HCT116 (cell line): ENCODE results near the gene NOP53. TPM values are rescaled to one million over a fixed set of nuclear protein-coding genes. Genes with fewer than 3 reads are reported as not detected.

Experiments used
- ATAC-seq: fragments of 200-7000 bp; cut with Tn5 transposase; 2 replicates; pipeline ENCODE4 v1.9.1; 2020; ENCODE audit warnings: mild to moderate bottlenecking, moderate library complexity
- BruUV-seq: library from RNA; stranded (reverse); fragments of 400-500 nt; replicated peaks from 2 replicates; lab custom pipeline; 2021; lab: Mats Ljungman, UMichigan
- CTCF ChIA-PET: fragments of 300-600 bp; sonication (Branson Sonifier 250); formaldehyde crosslinking; loops from one replicate; lab custom pipeline; 2021; ENCODE audit warnings: antibody characterized with exemption; lab: Charles Lee
- POLR2A ChIA-PET: fragments of 300-600, 350-600 bp; sonication (Branson Sonifier 250); formaldehyde crosslinking; loops from one replicate; lab custom pipeline; 2021; ENCODE audit warnings: antibody characterized with exemption; lab: Charles Lee
- RAD21 ChIA-PET, 2 experiments: fragments of 300-600 bp; sonication (Branson Sonifier 250); formaldehyde crosslinking; loops; one replicate each; lab custom pipeline; 2023; ENCODE audit warnings: low total read pairs in 2 of 2; ENCODE audit not compliant: uncharacterized antibody in 2 of 2, unreplicated experiment in 2 of 2, low non-redundant PET in 1 of 2; lab: Charles Lee
- DNase-seq: peaks from one replicate; pipeline ENCODE4 v3.0.0-alpha.2; 2010; ENCODE audit warnings: low read depth, low spot score
- H2AFZ ChIP-seq: fragments of 200-600 bp; shearing (Covaris generic), sonication (generic); 2 replicates; pipeline ENCODE4 v1.6.1; 2017; ENCODE audit warnings: low read depth, mixed run types, mixed read lengths, antibody characterized with exemption, low read length; ENCODE audit not compliant: poor library complexity, severe bottlenecking
- H3K27ac ChIP-seq: 2 replicates; pipeline ENCODE4 v1.5.1; 2012; ENCODE audit warnings: low read depth, low read length
- H3K27me3 ChIP-seq: fragments of 200-600 bp; sonication (generic); 2 replicates; pipeline ENCODE4 v1.6.1; 2016; ENCODE audit warnings: mixed run types, low read length, mixed read lengths; ENCODE audit not compliant: insufficient read depth
- H3K36me3 ChIP-seq, 2 experiments: fragments of 200-500 bp in 1 of 2; fragments of 200-600 bp in 1 of 2; sonication (Bioruptor generic) in 1 of 2; sonication (generic) in 1 of 2; 2 replicates each; pipeline versions ENCODE4 v1.5.1 to v1.6.1; 2014 to 2016; ENCODE audit warnings: low read length in 2 of 2, inconsistent platforms in 1 of 2, mixed read lengths in 1 of 2, mixed run types in 1 of 2; ENCODE audit not compliant: insufficient read depth in 2 of 2, control insufficient read depth in 1 of 2
- H3K4me1 ChIP-seq, 2 experiments: fragments of 200-600 bp in 1 of 2; sonication (generic) in 1 of 2; 2 replicates each; pipeline versions ENCODE4 v1.5.1 to v1.6.1; 2012 to 2017; ENCODE audit warnings: low read length in 2 of 2, inconsistent platforms in 1 of 2, mild to moderate bottlenecking in 1 of 2, mixed read lengths in 1 of 2, mixed run types in 1 of 2, moderate library complexity in 1 of 2; ENCODE audit not compliant: insufficient read depth in 2 of 2, control insufficient read depth in 1 of 2
- H3K4me2 ChIP-seq: fragments of 200-600 bp; sonication (generic); 2 replicates; pipeline ENCODE4 v1.6.1; 2017; ENCODE audit warnings: mixed run types, low read length, mixed read lengths
- H3K4me3 ChIP-seq, 2 experiments: fragments of 200-600 bp in 1 of 2; sonication (generic) in 1 of 2; replicated peaks in 1 of 2; 2 replicates each; pipeline ENCODE4 v1.5.1; 2011 to 2016; ENCODE audit warnings: low read length in 2 of 2, control low read depth in 1 of 2, low read depth in 1 of 2, mild to moderate bottlenecking in 1 of 2, mixed read lengths in 1 of 2, mixed run types in 1 of 2
- H3K79me2 ChIP-seq: fragments of 200-600 bp; sonication (generic); 2 replicates; pipeline ENCODE4 v1.6.1; 2017; ENCODE audit warnings: mild to moderate bottlenecking, mixed run types, low read length, moderate library complexity, mixed read lengths; ENCODE audit not compliant: insufficient read depth
- H3K9ac ChIP-seq: fragments of 200-600 bp; sonication (generic); 2 replicates; pipeline ENCODE4 v1.6.1; 2016; ENCODE audit warnings: low read length, mixed read lengths
- H3K9me2 ChIP-seq: fragments of 200-600 bp; sonication (generic), shearing (Covaris generic); 2 replicates; pipeline ENCODE4 v1.6.1; 2017; ENCODE audit warnings: mixed run types, mild to moderate bottlenecking, moderate library complexity; ENCODE audit not compliant: insufficient read depth
- H3K9me3 ChIP-seq, 2 experiments: fragments of 200-500 bp in 1 of 2; fragments of 200-600 bp in 1 of 2; sonication (Bioruptor generic) in 1 of 2; sonication (generic) in 1 of 2; 2 replicates each; pipeline ENCODE4 v1.6.1; 2014 to 2017; ENCODE audit warnings: low read length in 2 of 2, mixed read lengths in 2 of 2, inconsistent platforms in 1 of 2, low read depth in 1 of 2, mild to moderate bottlenecking in 1 of 2, mixed run types in 1 of 2, moderate library complexity in 1 of 2; ENCODE audit not compliant: control insufficient read depth in 1 of 2, insufficient read depth in 1 of 2
- H4K20me1 ChIP-seq: fragments of 200-600 bp; sonication (generic), shearing (Covaris generic); 2 replicates; pipeline ENCODE4 v1.6.1; 2017; ENCODE audit warnings: mixed run types, mild to moderate bottlenecking, moderate library complexity; ENCODE audit not compliant: insufficient read depth
- CBX3 ChIP-seq: IDR thresholded peaks from 2 replicates; pipeline ENCODE4 v1.6.1; 2012; ENCODE audit warnings: low read depth
- CEBPB ChIP-seq: IDR thresholded peaks from 2 replicates; pipeline ENCODE4 v1.6.1; 2012; ENCODE audit warnings: low read depth
- EGR1 ChIP-seq: IDR thresholded peaks from 2 replicates; pipeline ENCODE4 v1.6.1; 2012; ENCODE audit warnings: low read depth
- ELF1 ChIP-seq: IDR thresholded peaks from 2 replicates; pipeline ENCODE4 v1.6.1; 2012; ENCODE audit warnings: low read depth, borderline replicate concordance
- EZH2 ChIP-seq: fragments of 200-600 bp; sonication (generic); IDR thresholded peaks from 2 replicates; pipeline ENCODE4 v1.6.1; 2017; ENCODE audit warnings: antibody characterized with exemption, mixed run types
- EZH2phosphoT487 ChIP-seq: fragments of 200-600 bp; IDR thresholded peaks from 2 replicates; pipeline ENCODE4 v1.6.1; 2018; ENCODE audit warnings: antibody characterized with exemption, borderline replicate concordance
- JUND ChIP-seq: IDR thresholded peaks from 2 replicates; pipeline ENCODE4 v1.6.1; 2012
- POLR2AphosphoS5 ChIP-seq: IDR thresholded peaks from 2 replicates; pipeline ENCODE4 v1.6.1; 2011; ENCODE audit warnings: mild to moderate bottlenecking, low read depth, low read length, moderate library complexity
- YY1 ChIP-seq: IDR thresholded peaks from 2 replicates; pipeline ENCODE4 v1.6.1; 2011; ENCODE audit warnings: low read length, low read depth, moderate library complexity, mild to moderate bottlenecking; ENCODE audit not compliant: insufficient replicate concordance; ENCODE audit errors: extremely low read depth
- ZNF274 ChIP-seq: fragments of 200-500 bp; sonication (Bioruptor generic); IDR thresholded peaks from 2 replicates; pipeline ENCODE4 v1.6.1; 2014; ENCODE audit warnings: mild to moderate bottlenecking, low read depth, low read length, inconsistent platforms
- intact Hi-C: fragments of 100-400 bp; cut with micrococcal nuclease; formaldehyde crosslinking; loops from 2 replicates; pipeline ENCODE4 v1.10.0; 2022
- total RNA-seq: library from RNA; stranded (reverse); gene quantifications from one replicate; pipeline ENCODE4 v1.2.1, GENCODE V29; 2021; ENCODE audit not compliant: unreplicated experiment
- TF ChIP-seq, protein P1 (sequence below), 3 experiments: fragments of 200-600 bp in 1 of 3; sonication (generic) in 1 of 3; IDR thresholded peaks in 2 of 3; conservative IDR thresholded peaks in 1 of 3; 2 replicates each; pipeline ENCODE4 v1.5.1; 2012 to 2017; ENCODE audit warnings: low read depth in 2 of 3, low read length in 2 of 3, antibody characterized with exemption in 1 of 3, borderline replicate concordance in 1 of 3, control low read depth in 1 of 3, mild to moderate bottlenecking in 1 of 3, mixed read lengths in 1 of 3, mixed run types in 1 of 3, moderate library complexity in 1 of 3; ENCODE audit not compliant: insufficient read depth in 1 of 3
- TF ChIP-seq, protein P2 (sequence below): IDR thresholded peaks from 2 replicates; pipeline ENCODE4 v1.6.1; 2012

The NOP53 gene
- total RNA-seq, 1 experiment from 2014 or later: 322 TPM

DNA sequence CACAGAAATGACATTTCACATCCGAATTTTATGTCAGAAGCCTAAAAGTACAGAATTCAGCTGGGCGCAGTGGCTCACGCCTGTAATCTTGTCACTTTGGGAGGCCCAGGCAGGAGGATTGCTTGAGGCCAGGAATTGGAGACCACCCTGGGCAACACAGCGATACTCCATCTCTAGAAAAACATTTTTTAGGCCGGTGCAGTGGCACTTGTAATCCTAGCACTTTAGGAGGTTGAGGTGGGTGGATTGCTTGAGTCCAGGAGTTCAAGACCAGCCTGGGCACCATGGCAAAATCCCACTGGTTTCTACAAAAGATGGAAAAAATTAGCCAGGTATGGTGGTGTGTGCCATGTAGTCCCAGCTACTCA lies 15.3 kb downstream of the NOP53 start:
- ChIA-PET RAD21 (no interaction called here), POLR2A (no interaction called here), CTCF (no interaction called here)
- no peak overlapping the region for H3K9ac ChIP-seq
- no peaks in the 10 kb centered on the region for H3K27me3 ChIP-seq
- peaks cover 12 to 31% of the 10 kb centered on the region in 2 experiments for H3K36me3 ChIP-seq
- H4K20me1 ChIP-seq: peaks cover 6% of the 10 kb centered on the region; the same call in 1 of the 2 replicates
- no peaks in the 10 kb centered on the region for H3K9me2 ChIP-seq
- H3K4me2 ChIP-seq: no peak overlapping the region
- BruUV-seq: no TSS peak
- intact Hi-C loops: no loop called here
- no peak for DNase-seq
- no peak for ATAC-seq
- no peaks in the 10 kb centered on the region for H3K79me2 ChIP-seq
- H3K4me1 ChIP-seq: peaks cover 0 to 2% of the 10 kb centered on the region in 2 experiments; a peak in 1 of 4 replicates
- no peak overlapping the region for H3K27ac ChIP-seq
- no peak overlapping the region for H2AFZ ChIP-seq
- no peak overlapping the region for H3K4me3 ChIP-seq
- H3K9me3 ChIP-seq: no peaks in the 10 kb centered on the region
- TF ChIP-seq EGR1 (no peak), POLR2AphosphoS5 (no peak), CEBPB (no peak), YY1 (no peak), EZH2phosphoT487 (no peak)
- TF ChIP-seq, protein P1, sequence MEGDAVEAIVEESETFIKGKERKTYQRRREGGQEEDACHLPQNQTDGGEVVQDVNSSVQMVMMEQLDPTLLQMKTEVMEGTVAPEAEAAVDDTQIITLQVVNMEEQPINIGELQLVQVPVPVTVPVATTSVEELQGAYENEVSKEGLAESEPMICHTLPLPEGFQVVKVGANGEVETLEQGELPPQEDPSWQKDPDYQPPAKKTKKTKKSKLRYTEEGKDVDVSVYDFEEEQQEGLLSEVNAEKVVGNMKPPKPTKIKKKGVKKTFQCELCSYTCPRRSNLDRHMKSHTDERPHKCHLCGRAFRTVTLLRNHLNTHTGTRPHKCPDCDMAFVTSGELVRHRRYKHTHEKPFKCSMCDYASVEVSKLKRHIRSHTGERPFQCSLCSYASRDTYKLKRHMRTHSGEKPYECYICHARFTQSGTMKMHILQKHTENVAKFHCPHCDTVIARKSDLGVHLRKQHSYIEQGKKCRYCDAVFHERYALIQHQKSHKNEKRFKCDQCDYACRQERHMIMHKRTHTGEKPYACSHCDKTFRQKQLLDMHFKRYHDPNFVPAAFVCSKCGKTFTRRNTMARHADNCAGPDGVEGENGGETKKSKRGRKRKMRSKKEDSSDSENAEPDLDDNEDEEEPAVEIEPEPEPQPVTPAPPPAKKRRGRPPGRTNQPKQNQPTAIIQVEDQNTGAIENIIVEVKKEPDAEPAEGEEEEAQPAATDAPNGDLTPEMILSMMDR (IDR thresholded peaks at IDR 0.05 in 2 of 3, conservative IDR thresholded peaks at IDR 0.05 in 1 of 3; ENCODE audit: borderline replicate concordance in 1 of 3, insufficient read depth in 1 of 3, low read depth in 2 of 3, low read length in 2 of 3): no peak
- TF ChIP-seq, protein P2, sequence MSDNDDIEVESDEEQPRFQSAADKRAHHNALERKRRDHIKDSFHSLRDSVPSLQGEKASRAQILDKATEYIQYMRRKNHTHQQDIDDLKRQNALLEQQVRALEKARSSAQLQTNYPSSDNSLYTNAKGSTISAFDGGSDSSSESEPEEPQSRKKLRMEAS: no peak

DNA sequence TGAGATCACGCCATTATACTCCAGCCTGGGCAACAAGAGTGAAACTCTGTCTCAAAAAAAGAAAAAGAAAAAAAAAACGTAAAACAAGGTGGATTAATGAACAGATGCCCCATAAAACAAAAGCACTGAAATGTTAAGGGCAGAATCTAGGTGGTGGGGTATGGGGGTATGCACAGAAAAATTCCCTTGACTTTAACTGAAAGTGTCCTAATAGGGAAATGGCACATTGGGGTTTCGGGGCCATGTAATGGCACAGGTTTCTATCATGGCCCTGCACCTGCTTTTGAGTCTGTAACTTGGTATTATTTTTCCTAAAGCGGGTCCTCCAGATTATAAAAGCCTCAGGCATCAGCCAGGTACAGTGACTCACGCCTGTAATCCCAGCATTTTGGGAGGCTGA lies 16.2 kb downstream of the NOP53 start:
- POLR2A ChIA-PET: no interaction called here
- peaks cover 0 to 7% of the 10 kb centered on the region in 2 experiments; a peak in 1 of 4 replicates for H3K4me1 ChIP-seq
- TF ChIP-seq POLR2AphosphoS5: peak; percentile 34; the same call in 1 of the 2 replicates
- TF ChIP-seq CBX3: no peak
- no peak for TF ChIP-seq ZNF274
- TF ChIP-seq EZH2: no peak
- no peak for TF ChIP-seq JUND
- no peak for TF ChIP-seq ELF1
- no peak for TF ChIP-seq YY1
- TF ChIP-seq, all 23 proteins: peak for 1
- Histone ChIP-seq H3K27me3 (no peaks in the 10 kb centered on the region), H4K20me1 (peaks cover 6% of the 10 kb centered on the region; the same call in 1 of the 2 replicates), H3K27ac (no peak overlapping the region), H3K36me3 (peaks cover 8 to 22% of the 10 kb centered on the region in 2 experiments; a peak in 3 of 4 replicates), H3K79me2 (no peaks in the 10 kb centered on the region), H3K4me2 (no peak overlapping the region), H3K9me3 (no peaks in the 10 kb centered on the region), H3K9ac (no peak overlapping the region), H2AFZ (no peak overlapping the region), H3K4me3 (no peak overlapping the region), H3K9me2 (no peaks in the 10 kb centered on the region)
- intact Hi-C loops: no loop called here
- BruUV-seq: no TSS peak
- ChIA-PET CTCF (no interaction called here), RAD21 (no interaction called here)
- ATAC-seq: no peak
- no peak for DNase-seq
